A673 (cell line): ENCODE results near the gene SLCO6A1. TPM values are rescaled to one million over a fixed set of nuclear protein-coding genes. Genes with fewer than 3 reads are reported as not detected.

Experiments
- BruUV-seq: library from RNA; stranded (reverse); fragments of 400-500 nt; replicated peaks from 2 replicates; lab custom pipeline; 2021; lab: Mats Ljungman, UMichigan
- CTCF ChIA-PET: fragments of 300-600 bp; sonication (Branson Sonifier 250); formaldehyde crosslinking; loops from one replicate; lab custom pipeline; 2022; ENCODE audit warnings: antibody characterized with exemption; lab: Charles Lee
- POLR2A ChIA-PET: fragments of 300-600 bp; sonication (Branson Sonifier 250); formaldehyde crosslinking; loops from one replicate; lab custom pipeline; 2022; ENCODE audit warnings: antibody characterized with exemption; ENCODE audit not compliant: low non-redundant PET; lab: Charles Lee
- DNase-seq: peaks from one replicate; pipeline ENCODE4 v3.0.0-alpha.2; 2015; ENCODE audit warnings: low spot score
- H3K27ac ChIP-seq: fragments of 200-600 bp; sonication (generic); 2 replicates; pipeline ENCODE4 v1.5.1; 2016; ENCODE audit warnings: mixed run types, low read depth, mild to moderate bottlenecking, mixed read lengths, antibody characterized with exemption, low read length; ENCODE audit not compliant: poor library complexity, severe bottlenecking
- H3K27me3 ChIP-seq: fragments of 200-600 bp; sonication (generic); replicated peaks from 2 replicates; pipeline ENCODE4 v1.6.1; 2017; ENCODE audit warnings: mixed run types, low read depth, mild to moderate bottlenecking, mixed read lengths, antibody characterized with exemption, low read length; ENCODE audit not compliant: insufficient read depth, poor library complexity
- H3K36me3 ChIP-seq: fragments of 200-600 bp; sonication (generic); 2 replicates; pipeline ENCODE4 v1.6.1; 2016; ENCODE audit warnings: mixed run types, mild to moderate bottlenecking, mixed read lengths, antibody characterized with exemption, low read length; ENCODE audit not compliant: insufficient read depth, poor library complexity, severe bottlenecking
- H3K4me1 ChIP-seq: fragments of 200-600 bp; sonication (generic); 2 replicates; pipeline ENCODE4 v1.6.1; 2017; ENCODE audit warnings: mixed run types, mild to moderate bottlenecking, mixed read lengths, antibody characterized with exemption, low read length; ENCODE audit not compliant: insufficient read depth, poor library complexity, severe bottlenecking
- H3K4me3 ChIP-seq: fragments of 200-600 bp; sonication (generic); 2 replicates; pipeline ENCODE4 v1.5.1; 2016; ENCODE audit warnings: low read depth, mixed run types, mild to moderate bottlenecking, mixed read lengths, low read length; ENCODE audit not compliant: poor library complexity, severe bottlenecking
- H3K9me3 ChIP-seq: fragments of 200-600 bp; sonication (generic); 2 replicates; pipeline ENCODE4 v1.6.1; 2016; ENCODE audit warnings: mixed run types, low read depth, mild to moderate bottlenecking, mixed read lengths, antibody characterized with exemption, low read length; ENCODE audit not compliant: poor library complexity, severe bottlenecking
- EZH2 ChIP-seq: fragments of 200-600 bp; sonication (generic); IDR thresholded peaks from 2 replicates; pipeline ENCODE4 v1.6.1; 2017; ENCODE audit warnings: borderline replicate concordance, low read depth, mild to moderate bottlenecking, mixed read lengths, antibody characterized with exemption, low read length; ENCODE audit not compliant: poor library complexity, severe bottlenecking
- intact Hi-C: fragments of 100-400 bp; cut with micrococcal nuclease; formaldehyde crosslinking; loops from one replicate; pipeline ENCODE4 v1.10.0; 2022; ENCODE audit not compliant: unreplicated experiment
- total RNA-seq: library from RNA; stranded (reverse); gene quantifications from 2 replicates; pipeline ENCODE4 v1.2.3, GENCODE V29; 2021
- TF ChIP-seq, protein P1 (sequence below): fragments of 300-800, 200-600 bp; sonication (generic); conservative IDR thresholded peaks from 2 replicates; pipeline ENCODE4 v1.5.1; 2017; ENCODE audit warnings: low read depth, mild to moderate bottlenecking, antibody characterized with exemption, low read length, moderate library complexity, mixed read lengths

The SLCO6A1 gene
- total RNA-seq, 1 experiment from 2014 or later: not detected

DNA sequence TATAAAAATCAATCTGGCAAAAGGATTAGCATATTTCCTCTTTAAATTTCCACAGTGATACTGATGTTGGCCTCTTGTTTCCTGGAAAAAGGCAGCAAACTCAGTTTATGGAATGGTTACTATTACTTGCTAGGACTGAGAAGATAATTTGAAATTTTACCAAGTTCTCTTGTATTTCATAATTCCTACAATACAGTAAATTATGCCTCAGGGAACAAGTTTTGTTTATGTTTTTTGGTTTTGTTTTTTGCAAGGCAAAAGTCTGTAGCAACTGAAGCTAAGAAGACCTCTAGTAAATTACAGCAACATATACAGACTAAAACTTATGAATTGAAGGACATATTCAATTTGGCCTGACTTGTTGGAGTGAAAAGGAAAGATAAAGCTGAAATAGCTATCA, 30.2 kb upstream of the SLCO6A1 start:
- CTCF ChIA-PET: no interaction called here

DNA sequence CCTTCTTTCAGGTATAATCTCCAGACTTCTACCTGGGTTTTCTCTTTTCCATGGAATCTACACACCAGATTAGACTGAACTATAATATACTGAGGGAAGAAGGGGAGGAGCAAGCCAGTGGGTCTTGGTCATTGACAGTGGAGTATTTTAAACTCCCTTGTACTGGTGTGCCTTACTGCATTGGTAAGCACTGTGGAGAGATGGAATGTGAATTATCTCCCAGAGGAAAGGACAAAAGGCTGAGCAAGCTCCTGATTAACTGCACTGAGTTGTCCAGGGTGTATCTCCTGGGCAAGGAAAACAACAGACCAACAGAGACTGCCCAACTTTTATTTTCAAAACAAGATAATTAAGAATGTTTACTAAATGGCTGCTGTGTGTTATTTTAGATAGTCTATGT, 29.8 kb upstream of the SLCO6A1 start:
- no peak for TF ChIP-seq EZH2
- TF ChIP-seq, protein P1, sequence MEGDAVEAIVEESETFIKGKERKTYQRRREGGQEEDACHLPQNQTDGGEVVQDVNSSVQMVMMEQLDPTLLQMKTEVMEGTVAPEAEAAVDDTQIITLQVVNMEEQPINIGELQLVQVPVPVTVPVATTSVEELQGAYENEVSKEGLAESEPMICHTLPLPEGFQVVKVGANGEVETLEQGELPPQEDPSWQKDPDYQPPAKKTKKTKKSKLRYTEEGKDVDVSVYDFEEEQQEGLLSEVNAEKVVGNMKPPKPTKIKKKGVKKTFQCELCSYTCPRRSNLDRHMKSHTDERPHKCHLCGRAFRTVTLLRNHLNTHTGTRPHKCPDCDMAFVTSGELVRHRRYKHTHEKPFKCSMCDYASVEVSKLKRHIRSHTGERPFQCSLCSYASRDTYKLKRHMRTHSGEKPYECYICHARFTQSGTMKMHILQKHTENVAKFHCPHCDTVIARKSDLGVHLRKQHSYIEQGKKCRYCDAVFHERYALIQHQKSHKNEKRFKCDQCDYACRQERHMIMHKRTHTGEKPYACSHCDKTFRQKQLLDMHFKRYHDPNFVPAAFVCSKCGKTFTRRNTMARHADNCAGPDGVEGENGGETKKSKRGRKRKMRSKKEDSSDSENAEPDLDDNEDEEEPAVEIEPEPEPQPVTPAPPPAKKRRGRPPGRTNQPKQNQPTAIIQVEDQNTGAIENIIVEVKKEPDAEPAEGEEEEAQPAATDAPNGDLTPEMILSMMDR: no peak
- Histone ChIP-seq H3K9me3 (no peaks in the 10 kb centered on the region), H3K4me3 (no peak overlapping the region), H3K27ac (no peak overlapping the region), H3K27me3 (no peaks in the 10 kb centered on the region), H3K36me3 (no peaks in the 10 kb centered on the region), H3K4me1 (no peaks in the 10 kb centered on the region)
- DNase-seq: no peak
- CTCF ChIA-PET: no interaction called here
- intact Hi-C loops: no loop called here
- POLR2A ChIA-PET: no interaction called here
- BruUV-seq: no TSS peak

More for the DNA sequence above, 30.2 kb upstream of the SLCO6A1 start:
- intact Hi-C loops: no loop called here
- TF ChIP-seq, protein P1: no peak
- TF ChIP-seq EZH2: no peak
- no peak overlapping the region for H3K4me3 ChIP-seq
- POLR2A ChIA-PET: no interaction called here
- no peak for DNase-seq
- H3K36me3 ChIP-seq: no peaks in the 10 kb centered on the region
- H3K27ac ChIP-seq: no peak overlapping the region
- no peaks in the 10 kb centered on the region for H3K9me3 ChIP-seq
- H3K4me1 ChIP-seq: no peaks in the 10 kb centered on the region
- no TSS peak for BruUV-seq
- no peaks in the 10 kb centered on the region for H3K27me3 ChIP-seq

DNA sequence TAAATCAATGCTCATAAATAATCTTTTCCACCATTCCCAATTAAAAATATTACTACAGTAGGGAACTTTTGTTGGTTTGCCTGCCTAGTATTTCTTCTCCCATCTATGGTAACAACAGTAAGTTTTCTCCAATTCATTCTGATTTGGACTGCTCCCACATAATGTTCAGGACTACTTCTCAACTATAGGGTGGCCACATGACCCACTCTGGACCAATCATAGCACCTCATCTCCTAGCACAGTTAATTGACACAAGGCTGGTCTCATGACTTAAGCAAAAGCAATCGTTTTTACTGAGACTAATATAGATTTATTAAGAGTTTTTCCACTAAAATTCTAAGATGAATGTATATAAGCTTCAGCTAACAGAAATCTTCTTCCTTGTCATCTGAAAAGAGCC, 28.7 kb upstream of the SLCO6A1 start:
- no peaks in the 10 kb centered on the region for H3K9me3 ChIP-seq
- ChIA-PET CTCF (no interaction called here), POLR2A (no interaction called here)
- intact Hi-C loops: no loop called here
- TF ChIP-seq EZH2: no peak
- TF ChIP-seq, protein P1: no peak
- H3K4me3 ChIP-seq: no peak overlapping the region
- no peak overlapping the region for H3K27ac ChIP-seq
- no peaks in the 10 kb centered on the region for H3K27me3 ChIP-seq
- BruUV-seq: no TSS peak
- H3K4me1 ChIP-seq: no peaks in the 10 kb centered on the region
- DNase-seq: no peak
- no peaks in the 10 kb centered on the region for H3K36me3 ChIP-seq
